Measurements from ENCODE around the gene TERT. TPM values are rescaled to one million over a fixed set of nuclear protein-coding genes. Genes with fewer than 3 reads are reported as not detected.

Gene TERT
- total RNA-seq, 2 experiments from 2014 or later: 156 to 198 TPM

DNA sequence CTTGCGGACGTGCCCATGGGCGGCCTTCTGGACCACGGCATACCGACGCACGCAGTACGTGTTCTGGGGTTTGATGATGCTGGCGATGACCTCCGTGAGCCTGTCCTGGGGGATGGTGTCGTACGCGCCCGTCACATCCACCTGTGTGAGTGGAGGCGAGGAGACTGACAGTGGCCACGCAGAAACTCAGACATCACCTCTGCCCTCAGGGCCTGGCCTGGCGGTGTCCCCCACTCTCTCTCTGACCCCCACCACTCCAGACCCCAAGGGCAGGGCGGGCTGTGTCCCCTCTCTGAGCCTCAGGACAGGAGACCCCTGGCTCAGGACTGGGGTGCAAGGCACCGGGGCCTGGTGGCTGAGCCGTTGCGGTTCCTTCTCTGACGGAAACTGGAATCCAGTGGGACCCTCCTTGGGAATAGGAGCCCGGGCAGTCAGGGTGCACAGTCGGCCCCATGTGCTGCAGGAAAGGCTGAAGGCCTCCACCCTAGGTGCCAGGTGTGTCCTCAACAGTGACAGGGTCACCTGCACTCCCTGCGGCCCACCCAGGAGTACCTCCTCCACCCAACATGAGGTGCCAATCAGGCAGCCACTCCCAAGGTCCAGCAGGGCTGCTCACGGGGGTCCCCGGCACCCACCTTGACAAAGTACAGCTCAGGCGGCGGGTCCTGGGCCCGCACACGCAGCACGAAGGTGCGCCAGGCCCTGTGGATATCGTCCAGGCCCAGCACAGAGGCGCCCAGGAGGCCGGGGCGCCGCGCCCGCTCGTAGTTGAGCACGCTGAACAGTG lies 16.0 kb downstream of the TERT start:
- no peaks in the 10 kb centered on the region for H3K9me2 ChIP-seq (ENCODE audit: insufficient read depth, low read length)
- H4K20me1 ChIP-seq (ENCODE audit: insufficient read depth, low read length): peaks cover 4% of the 10 kb centered on the region; the same call in 1 of the 2 replicates
- POLR2A ChIA-PET: no interaction called here
- no peaks in the 10 kb centered on the region for H3K9me3 ChIP-seq (ENCODE audit: low read length)
- CTCF ChIA-PET (ENCODE audit: unreplicated experiment): no interaction called here
- H3K4me3 ChIP-seq (ENCODE audit: low read depth, low read length, poor library complexity, severe bottlenecking): no peak overlapping the region
- H3K36me3 ChIP-seq (ENCODE audit: insufficient read depth, low read length): peaks cover 99% of the 10 kb centered on the region
- no peak for TF ChIP-seq EZH2phosphoT487 (IDR thresholded peaks at IDR 0.05; ENCODE audit: borderline replicate concordance, low read depth, low read length)
- TF ChIP-seq, protein P1, sequence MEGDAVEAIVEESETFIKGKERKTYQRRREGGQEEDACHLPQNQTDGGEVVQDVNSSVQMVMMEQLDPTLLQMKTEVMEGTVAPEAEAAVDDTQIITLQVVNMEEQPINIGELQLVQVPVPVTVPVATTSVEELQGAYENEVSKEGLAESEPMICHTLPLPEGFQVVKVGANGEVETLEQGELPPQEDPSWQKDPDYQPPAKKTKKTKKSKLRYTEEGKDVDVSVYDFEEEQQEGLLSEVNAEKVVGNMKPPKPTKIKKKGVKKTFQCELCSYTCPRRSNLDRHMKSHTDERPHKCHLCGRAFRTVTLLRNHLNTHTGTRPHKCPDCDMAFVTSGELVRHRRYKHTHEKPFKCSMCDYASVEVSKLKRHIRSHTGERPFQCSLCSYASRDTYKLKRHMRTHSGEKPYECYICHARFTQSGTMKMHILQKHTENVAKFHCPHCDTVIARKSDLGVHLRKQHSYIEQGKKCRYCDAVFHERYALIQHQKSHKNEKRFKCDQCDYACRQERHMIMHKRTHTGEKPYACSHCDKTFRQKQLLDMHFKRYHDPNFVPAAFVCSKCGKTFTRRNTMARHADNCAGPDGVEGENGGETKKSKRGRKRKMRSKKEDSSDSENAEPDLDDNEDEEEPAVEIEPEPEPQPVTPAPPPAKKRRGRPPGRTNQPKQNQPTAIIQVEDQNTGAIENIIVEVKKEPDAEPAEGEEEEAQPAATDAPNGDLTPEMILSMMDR (conservative IDR thresholded peaks at IDR 0.05; ENCODE audit: low read length): no peak
- H2AFZ ChIP-seq (ENCODE audit: low read length): no peak overlapping the region
- BruUV-seq (replicated peaks): no TSS peak
- no peak overlapping the region for H3K27ac ChIP-seq (ENCODE audit: low read depth, low read length, poor library complexity, severe bottlenecking)
- no peak for DNase-seq (ENCODE audit: low spot score)
- H3K79me2 ChIP-seq (ENCODE audit: insufficient read depth, low read depth, low read length): peaks cover 65% of the 10 kb centered on the region
- no peak overlapping the region for H3K4me2 ChIP-seq (ENCODE audit: low read length)
- H3K4me1 ChIP-seq (ENCODE audit: insufficient read depth, low read length, poor library complexity, severe bottlenecking): no peaks in the 10 kb centered on the region
- intact Hi-C loops (cut with micrococcal nuclease; ENCODE audit: unreplicated experiment): no loop called here

DNA sequence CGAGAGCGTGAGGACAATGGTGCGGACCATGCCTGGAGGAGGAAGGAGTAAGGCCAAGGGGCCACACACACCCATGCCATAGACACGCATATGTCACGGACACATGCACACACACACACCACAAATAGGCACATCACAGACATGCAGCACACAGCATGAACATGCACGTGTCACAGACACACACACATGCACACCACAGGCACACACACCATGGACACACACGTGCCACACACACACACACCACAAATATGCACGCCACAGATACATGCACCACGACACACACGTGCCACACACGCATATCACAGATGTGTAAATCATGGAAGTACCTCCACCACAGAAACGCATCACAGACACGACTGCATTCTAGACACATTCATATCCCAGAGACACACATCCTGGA lies 16.7 kb downstream of the TERT start:
- Histone ChIP-seq H3K9me3 (ENCODE audit: low read length) (no peaks in the 10 kb centered on the region), H3K4me3 (ENCODE audit: low read depth, low read length, poor library complexity, severe bottlenecking) (no peak overlapping the region), H4K20me1 (ENCODE audit: insufficient read depth, low read length) (peaks cover 4% of the 10 kb centered on the region; the same call in 1 of the 2 replicates), H3K4me2 (ENCODE audit: low read length) (no peak overlapping the region), H2AFZ (ENCODE audit: low read length) (no peak overlapping the region), H3K27ac (ENCODE audit: low read depth, low read length, poor library complexity, severe bottlenecking) (no peak overlapping the region), H3K36me3 (ENCODE audit: insufficient read depth, low read length) (peaks cover 97% of the 10 kb centered on the region), H3K4me1 (ENCODE audit: insufficient read depth, low read length, poor library complexity, severe bottlenecking) (no peaks in the 10 kb centered on the region), H3K79me2 (ENCODE audit: insufficient read depth, low read depth, low read length) (peaks cover 62% of the 10 kb centered on the region), H3K9me2 (ENCODE audit: insufficient read depth, low read length) (no peaks in the 10 kb centered on the region)
- BruUV-seq (replicated peaks): no TSS peak
- intact Hi-C loops (cut with micrococcal nuclease; ENCODE audit: unreplicated experiment): no loop called here
- CTCF ChIA-PET (ENCODE audit: unreplicated experiment): no interaction called here
- DNase-seq (ENCODE audit: low spot score): no peak
- no peak for TF ChIP-seq EZH2phosphoT487 (IDR thresholded peaks at IDR 0.05; ENCODE audit: borderline replicate concordance, low read depth, low read length)
- POLR2A ChIA-PET: interaction anchor here (1.3 kb wide), 1 partner anchor 39 kb away, joined by 3 read pairs; no protein-coding TSS in a partner anchor

DNA sequence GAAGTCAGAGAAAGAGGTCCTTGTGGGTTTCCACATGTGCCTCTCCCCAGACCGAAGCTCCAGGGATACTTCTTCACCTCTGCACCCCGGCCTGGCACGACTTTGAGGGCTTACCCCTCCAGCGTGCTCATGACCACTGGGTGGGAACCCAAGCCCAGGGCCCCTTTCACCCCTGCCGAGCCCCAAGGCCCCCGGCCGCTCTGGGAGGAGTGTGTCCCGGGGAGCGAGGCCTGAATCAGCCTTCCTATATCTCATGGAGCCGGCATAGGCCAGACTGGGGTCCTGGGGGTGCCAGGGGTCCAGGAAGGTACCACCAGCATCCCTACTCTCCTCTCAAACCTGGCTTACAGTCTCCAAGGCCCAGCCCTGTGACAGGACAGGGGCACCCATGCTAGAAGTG lies 17.1 kb downstream of the TERT start:
- H3K4me2 ChIP-seq (ENCODE audit: low read length): no peak overlapping the region
- H3K4me1 ChIP-seq (ENCODE audit: insufficient read depth, low read length, poor library complexity, severe bottlenecking): no peaks in the 10 kb centered on the region
- CTCF ChIA-PET (ENCODE audit: unreplicated experiment): no interaction called here
- intact Hi-C loops (cut with micrococcal nuclease; ENCODE audit: unreplicated experiment): no loop called here
- DNase-seq (ENCODE audit: low spot score): no peak
- no peaks in the 10 kb centered on the region for H3K9me3 ChIP-seq (ENCODE audit: low read length)
- no peak overlapping the region for H3K27ac ChIP-seq (ENCODE audit: low read depth, low read length, poor library complexity, severe bottlenecking)
- H3K79me2 ChIP-seq (ENCODE audit: insufficient read depth, low read depth, low read length): peaks cover 59% of the 10 kb centered on the region
- H3K36me3 ChIP-seq (ENCODE audit: insufficient read depth, low read length): peaks cover 93% of the 10 kb centered on the region
- H3K4me3 ChIP-seq (ENCODE audit: low read depth, low read length, poor library complexity, severe bottlenecking): no peak overlapping the region
- H4K20me1 ChIP-seq (ENCODE audit: insufficient read depth, low read length): peaks cover 4% of the 10 kb centered on the region; the same call in 1 of the 2 replicates
- no peaks in the 10 kb centered on the region for H3K9me2 ChIP-seq (ENCODE audit: insufficient read depth, low read length)
- TF ChIP-seq, protein P1 (conservative IDR thresholded peaks at IDR 0.05; ENCODE audit: low read length): no peak
- no peak for TF ChIP-seq EZH2phosphoT487 (IDR thresholded peaks at IDR 0.05; ENCODE audit: borderline replicate concordance, low read depth, low read length)
- H2AFZ ChIP-seq (ENCODE audit: low read length): no peak overlapping the region
- POLR2A ChIA-PET: interaction anchor here (1.3 kb wide), 1 partner anchor 40 kb away, joined by 3 read pairs; no protein-coding TSS in a partner anchor
- BruUV-seq (replicated peaks): no TSS peak
